NCI-H446 treated with DMSO at 0.1 percent for 48 hours (cell line): ENCODE data around the gene IL37.
"Not testable (repeated sequence)": the region's sequence is repeated elsewhere in the genome, so short reads cannot be mapped to it uniquely, and the experiment has no call there.

ENCODE experiments used
- DNase-seq: peaks from one replicate; lab custom pipeline; 2025; lab: John Stamatoyannopoulos, UW

Gene IL37

GRCh38 chr2:112889976-112890375, 21.0 kb upstream of the IL37 start:
- DNase-seq, result no peak

GRCh38 chr2:112891385-112891831, 19.6 kb upstream of the IL37 start:
- DNase-seq, result no peak

GRCh38 chr2:112893752-112894151, 17.2 kb upstream of the IL37 start:
- DNase-seq, result no peak

GRCh38 chr2:112896909-112897623, 13.9 kb upstream of the IL37 start:
- DNase-seq, result no peak

GRCh38 chr2:112897624-112897978, 13.4 kb upstream of the IL37 start:
- DNase-seq, result no peak

GRCh38 chr2:112901431-112902065, 9.4 kb upstream of the IL37 start:
- DNase-seq, result not testable (repeated sequence)

- no peak for DNase-seq
Measured at GRCh38 chr2:112902816-112903215, 8.1 kb upstream of the IL37 start.

- DNase-seq, result no peak
Measured at GRCh38 chr2:112904883-112905282, 6.1 kb upstream of the IL37 start.

GRCh38 chr2:112906276-112906675, 4.7 kb upstream of the IL37 start:
- no peak for DNase-seq

- no peak for DNase-seq
Measured at GRCh38 chr2:112907001-112907949, 3.7 kb upstream of the IL37 start.

- not testable (repeated sequence) for DNase-seq
Measured at GRCh38 chr2:112908559-112908958, 2.4 kb upstream of the IL37 start.

- DNase-seq, result no peak
Measured at GRCh38 chr2:112910219-112910618, 746 bp upstream of the IL37 start.

- DNase-seq, result no peak
Measured at GRCh38 chr2:112912403-112912802, 1.4 kb downstream of the IL37 start.

GRCh38 chr2:112915300-112916144, 4.6 kb downstream of the IL37 start:
- no peak for DNase-seq

- DNase-seq, result no peak
Measured at GRCh38 chr2:112916145-112916571, 5.2 kb downstream of the IL37 start.

GRCh38 chr2:112916625-112917247, 5.8 kb downstream of the IL37 start:
- DNase-seq, result no peak

GRCh38 chr2:112917856-112918255, 6.9 kb downstream of the IL37 start:
- no peak for DNase-seq

GRCh38 chr2:112918256-112918655, 7.3 kb downstream of the IL37 start:
- no peak for DNase-seq

- DNase-seq, result no peak
Measured at GRCh38 chr2:112919086-112919485, 8.1 kb downstream of the IL37 start.

GRCh38 chr2:112920923-112921532, 10.1 kb downstream of the IL37 start:
- DNase-seq, result no peak

- DNase-seq, result no peak
Measured at GRCh38 chr2:112921982-112922381, 11.0 kb downstream of the IL37 start.
